Neural progenitor cell (in vitro differentiated cells): ENCODE data around the gene SPEN. TPM values are rescaled to one million over a fixed set of nuclear protein-coding genes. Genes with fewer than 3 reads are reported as not detected.

Experiments used
- DNase-seq: peaks from one replicate; pipeline ENCODE4 v3.0.0-alpha.2; 2016; ENCODE audit warnings: low spot score
- H2AFZ ChIP-seq: fragments of 200-600 bp; sonication (generic); replicated peaks from 2 replicates; pipeline ENCODE4 v1.6.1; 2016; ENCODE audit warnings: antibody characterized with exemption
- H3F3A ChIP-seq: fragments of 200-600 bp; sonication (generic); 2 replicates; pipeline ENCODE4 v1.6.1; 2016; ENCODE audit warnings: antibody characterized with exemption, low read depth
- H3K27ac ChIP-seq: fragments of 200-600 bp; sonication (generic); 2 replicates; pipeline ENCODE4 v1.5.1; 2016; ENCODE audit warnings: mild to moderate bottlenecking
- H3K27me3 ChIP-seq: fragments of 200-600 bp; sonication (generic); 2 replicates; pipeline ENCODE4 v1.6.1; 2016; ENCODE audit warnings: mild to moderate bottlenecking, moderate library complexity
- H3K36me3 ChIP-seq: fragments of 200-600 bp; sonication (generic); 2 replicates; pipeline ENCODE4 v1.5.1; 2016
- H3K4me1 ChIP-seq: fragments of 200-600 bp; sonication (generic); 2 replicates; pipeline ENCODE4 v1.6.1; 2016; ENCODE audit warnings: mixed run types
- H3K4me2 ChIP-seq: fragments of 200-600 bp; sonication (generic); 2 replicates; pipeline ENCODE4 v1.6.1; 2016
- H3K4me3 ChIP-seq: fragments of 200-600 bp; sonication (generic); 2 replicates; pipeline ENCODE4 v1.5.1; 2016
- H3K79me2 ChIP-seq: fragments of 200-600 bp; sonication (generic); 2 replicates; pipeline ENCODE4 v1.6.1; 2016; ENCODE audit warnings: low read depth
- H3K9ac ChIP-seq: fragments of 200-600 bp; sonication (generic); 2 replicates; pipeline ENCODE4 v1.6.1; 2016
- H3K9me3 ChIP-seq: fragments of 200-600 bp; sonication (generic); 2 replicates; pipeline ENCODE4 v1.5.1; 2016; ENCODE audit warnings: low read depth
- H4K20me1 ChIP-seq: fragments of 200-600 bp; sonication (generic); 2 replicates; pipeline ENCODE4 v1.6.1; 2016; ENCODE audit warnings: low read depth
- H3K27ac Mint-ChIP-seq: 3 replicates; pipeline ENCODE4 v1.8.0; 2021; ENCODE audit warnings: mixed read lengths
- H3K27me3 Mint-ChIP-seq: 2 replicates; pipeline ENCODE4 v1.8.0; 2022; ENCODE audit warnings: low read depth, mild to moderate bottlenecking, inconsistent platforms, moderate library complexity, mixed read lengths; ENCODE audit not compliant: insufficient read depth
- H3K36me3 Mint-ChIP-seq: 3 replicates; pipeline ENCODE4 v1.8.0; 2021; ENCODE audit warnings: mixed read lengths
- H3K4me1 Mint-ChIP-seq: 3 replicates; pipeline ENCODE4 v1.8.0; 2021; ENCODE audit warnings: mixed read lengths
- H3K4me3 Mint-ChIP-seq: 3 replicates; pipeline ENCODE4 v1.8.0; 2021; ENCODE audit warnings: mild to moderate bottlenecking, moderate library complexity, mixed read lengths
- H3K9me3 Mint-ChIP-seq: 3 replicates; pipeline ENCODE4 v1.8.0; 2020; ENCODE audit warnings: mixed read lengths
- CTCF ChIP-seq: fragments of 200-600 bp; sonication (generic); IDR thresholded peaks from 2 replicates; pipeline ENCODE4 v1.5.1; 2017; ENCODE audit warnings: antibody characterized with exemption, mild to moderate bottlenecking
- EZH2 ChIP-seq: fragments of 200-600 bp; sonication (generic); IDR thresholded peaks from 2 replicates; pipeline ENCODE4 v1.6.1; 2017; ENCODE audit warnings: antibody characterized with exemption, mild to moderate bottlenecking, moderate library complexity
- EZH2phosphoT487 ChIP-seq: fragments of 200-600 bp; sonication (generic); IDR thresholded peaks from 2 replicates; pipeline ENCODE4 v1.6.1; 2017; ENCODE audit warnings: antibody characterized with exemption
- total RNA-seq: library from RNA; depleted of rRNA; stranded (reverse); fragments of >200 nt; gene quantifications from 2 replicates; pipeline ENCODE4 v1.2.3, GENCODE V29; 2015; ENCODE audit warnings: low replicate concordance

Gene SPEN
- total RNA-seq, 1 donor from 2014 or later = 59.6 TPM

GRCh38 chr1:15856888-15857287, 9.4 kb downstream of the SPEN start:
- Histone ChIP-seq H2AFZ (no peak overlapping the region), H3K27ac (no peak overlapping the region), H3F3A (peaks cover 8% of the 10 kb centered on the region), H3K4me1 (peaks cover 6% of the 10 kb centered on the region), H3K9ac (no peak overlapping the region), H3K4me3 (no peak overlapping the region), H4K20me1 (peaks cover 36% of the 10 kb centered on the region), H3K4me2 (no peak overlapping the region), H3K27me3 (no peaks in the 10 kb centered on the region), H3K9me3 (no peaks in the 10 kb centered on the region), H3K79me2 (peaks cover 99% of the 10 kb centered on the region), H3K36me3 (no peaks in the 10 kb centered on the region)
- Mint-ChIP-seq H3K27ac (no peak overlapping the region), H3K27me3 (peaks cover 2% of the 10 kb centered on the region), H3K4me1 (peaks cover 9% of the 10 kb centered on the region), H3K9me3 (no peaks in the 10 kb centered on the region), H3K36me3 (peaks cover 15% of the 10 kb centered on the region), H3K4me3 (no peak overlapping the region)
- no peak for TF ChIP-seq EZH2
- TF ChIP-seq CTCF = no peak
- TF ChIP-seq EZH2phosphoT487 = no peak
- DNase-seq = no peak

GRCh38 chr1:15858069-15858670, 10.7 kb downstream of the SPEN start:
- Mint-ChIP-seq H3K9me3 (no peaks in the 10 kb centered on the region), H3K27me3 (peaks cover 2% of the 10 kb centered on the region), H3K36me3 (peaks cover 15% of the 10 kb centered on the region), H3K4me1 (no peaks in the 10 kb centered on the region), H3K4me3 (no peak overlapping the region), H3K27ac (no peak overlapping the region)
- no peak overlapping the region for H3K27ac ChIP-seq
- peaks cover 99% of the 10 kb centered on the region for H3K79me2 ChIP-seq
- DNase-seq = no peak
- H3K9ac ChIP-seq = no peak overlapping the region
- TF ChIP-seq EZH2 (no peak), EZH2phosphoT487 (no peak), CTCF (no peak)
- no peak overlapping the region for H2AFZ ChIP-seq
- H3K4me1 ChIP-seq = no peaks in the 10 kb centered on the region
- H3K9me3 ChIP-seq = no peaks in the 10 kb centered on the region
- H3K36me3 ChIP-seq = no peaks in the 10 kb centered on the region
- no peak overlapping the region for H3K4me3 ChIP-seq
- H3K27me3 ChIP-seq = no peaks in the 10 kb centered on the region
- peaks cover 34% of the 10 kb centered on the region for H4K20me1 ChIP-seq
- H3F3A ChIP-seq = peaks cover 8% of the 10 kb centered on the region
- no peak overlapping the region for H3K4me2 ChIP-seq

GRCh38 chr1:15858672-15859372, 11.3 kb downstream of the SPEN start:
- Histone ChIP-seq H3K4me2 (no peak overlapping the region), H3K4me1 (no peaks in the 10 kb centered on the region), H3F3A (peaks cover 8% of the 10 kb centered on the region), H2AFZ (no peak overlapping the region), H3K4me3 (no peak overlapping the region), H3K79me2 (peaks cover 99% of the 10 kb centered on the region), H3K9ac (no peak overlapping the region), H3K9me3 (no peaks in the 10 kb centered on the region), H3K36me3 (no peaks in the 10 kb centered on the region), H4K20me1 (peaks cover 35% of the 10 kb centered on the region), H3K27ac (no peak overlapping the region), H3K27me3 (no peaks in the 10 kb centered on the region)
- no peak for DNase-seq
- Mint-ChIP-seq H3K9me3 (no peaks in the 10 kb centered on the region), H3K27me3 (peaks cover 2% of the 10 kb centered on the region), H3K4me3 (no peak overlapping the region), H3K27ac (no peak overlapping the region), H3K4me1 (no peaks in the 10 kb centered on the region), H3K36me3 (peaks cover 15% of the 10 kb centered on the region)
- no peak for TF ChIP-seq CTCF
- TF ChIP-seq EZH2 = no peak
- no peak for TF ChIP-seq EZH2phosphoT487
